Keratinocyte (primary cell): Measurements from ENCODE around the gene LRRC18.

Experiments used
- CTCF ChIP-seq, 3 experiments: IDR thresholded peaks in 1 of 3; conservative IDR thresholded peaks in 1 of 3; optimal IDR thresholded peaks in 1 of 3; 2 replicates in 2 of 3; 3 replicates in 1 of 3; pipeline versions ENCODE3 to v1.5.1; 2011; ENCODE audit warnings: low read length in 3 of 3, mild to moderate bottlenecking in 3 of 3, moderate library complexity in 2 of 3, control low read depth in 1 of 3, inconsistent platforms in 1 of 3; ENCODE audit not compliant: insufficient read depth in 2 of 3; ENCODE audit errors: extremely low read depth in 1 of 3
- EZH2 ChIP-seq: IDR thresholded peaks from one replicate; pipeline ENCODE4 v1.6.1; 2012; ENCODE audit warnings: inconsistent platforms, mild to moderate bottlenecking, low read length, moderate library complexity

DNA sequence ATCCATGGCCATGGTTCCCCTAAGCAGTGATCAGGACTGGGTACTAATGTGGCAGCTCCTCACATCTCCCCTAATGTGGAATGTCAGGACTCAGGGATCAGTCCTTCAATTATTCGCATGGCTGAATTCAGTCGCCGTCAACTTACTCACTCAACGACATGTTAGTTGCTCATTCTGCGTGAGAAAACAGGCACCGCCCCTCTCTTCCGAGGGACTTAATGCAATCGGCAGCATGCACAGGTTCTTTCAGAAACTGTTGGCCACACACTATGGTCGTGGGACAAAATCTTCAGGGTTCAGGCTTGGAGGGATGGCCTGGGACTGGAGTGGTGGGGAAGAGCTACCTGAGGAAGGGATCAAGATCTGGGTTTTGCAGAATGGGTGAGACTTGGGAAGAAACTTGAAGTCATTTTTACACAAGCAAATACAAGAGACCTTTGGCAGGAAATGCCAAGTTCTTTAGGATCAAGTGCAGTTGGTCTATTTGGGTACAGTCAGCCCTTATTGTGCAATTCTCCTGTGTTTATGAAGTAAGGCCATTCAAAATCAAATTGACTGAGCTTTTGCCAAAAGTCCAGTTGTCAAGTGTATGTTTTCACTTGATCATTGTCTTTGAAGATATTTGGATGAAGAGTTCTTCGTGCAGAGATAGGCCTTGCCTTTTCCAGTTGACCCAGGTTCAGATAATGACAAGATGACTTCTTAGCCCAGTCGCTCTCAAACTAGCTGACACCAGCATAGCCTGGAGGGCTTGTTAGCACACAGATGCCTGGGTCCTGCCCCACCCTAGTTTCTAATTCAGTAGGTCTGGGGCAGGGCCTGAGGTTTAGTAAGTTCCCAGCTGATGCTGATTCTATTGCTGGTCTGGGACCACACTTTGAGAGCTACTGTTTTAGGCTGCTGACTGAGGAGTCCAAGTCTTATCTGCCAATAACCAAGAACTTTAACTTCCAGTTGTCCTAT lies 48.5 kb downstream of the LRRC18 start:
- TF ChIP-seq CTCF (optimal IDR thresholded peaks at IDR 0.05 in 1 of 3, IDR thresholded peaks at IDR 0.05 in 1 of 3, conservative IDR thresholded peaks at IDR 0.05 in 1 of 3; ENCODE audit: extremely low read depth in 1 of 3, insufficient read depth in 2 of 3, low read length in 3 of 3), result no peak
- TF ChIP-seq EZH2, result no peak
